ENCODE measurements around the gene SDCCAG8.

Gene SDCCAG8

DNA sequence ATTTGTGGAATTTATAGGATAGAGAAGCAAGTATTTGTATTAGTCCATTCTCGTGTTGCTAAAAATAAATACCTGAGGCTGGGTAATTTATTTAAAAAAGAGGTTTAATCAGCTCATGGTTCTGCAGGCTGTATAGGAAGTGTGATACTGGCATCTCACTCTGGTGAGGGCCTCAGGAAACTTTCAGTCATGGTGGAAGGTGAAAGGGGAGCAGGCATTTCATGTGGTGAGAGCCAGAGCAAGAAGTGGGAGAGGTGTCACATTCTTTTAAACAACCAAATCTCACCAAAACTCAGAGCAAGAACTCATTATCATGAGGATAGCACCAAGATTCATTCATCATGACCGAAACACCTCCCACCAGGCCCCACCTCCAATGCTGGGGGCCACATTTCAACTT, 18.1 kb downstream of the SDCCAG8 start:
- no peaks in the 10 kb centered on the region for H3K9me3 ChIP-seq (ENCODE audit: control insufficient read depth, insufficient read depth, low read depth, low read length)
- TF ChIP-seq ZFHX2 (tag by site-specific recombination; conservative IDR thresholded peaks at IDR 0.05) (no peak), ZNF112 (tag by site-specific recombination; IDR thresholded peaks at IDR 0.05) (no peak), ZNF132 (tag by site-specific recombination; IDR thresholded peaks at IDR 0.05; ENCODE audit: borderline replicate concordance) (no peak), ZIC2 (tag by site-specific recombination; IDR thresholded peaks at IDR 0.05) (no peak), ZNF292 (tag by site-specific recombination; IDR thresholded peaks at IDR 0.05; ENCODE audit: borderline replicate concordance, low read depth) (no peak), MEIS1 (CRISPR knock-in tag; IDR thresholded peaks at IDR 0.05; ENCODE audit: borderline replicate concordance) (no peak), ZNF354C (tag by site-specific recombination; IDR thresholded peaks at IDR 0.05; ENCODE audit: borderline replicate concordance, low read depth) (no peak), ZNF558 (tag by site-specific recombination; IDR thresholded peaks at IDR 0.05) (no peak)
- TF ChIP-seq, protein P1, sequence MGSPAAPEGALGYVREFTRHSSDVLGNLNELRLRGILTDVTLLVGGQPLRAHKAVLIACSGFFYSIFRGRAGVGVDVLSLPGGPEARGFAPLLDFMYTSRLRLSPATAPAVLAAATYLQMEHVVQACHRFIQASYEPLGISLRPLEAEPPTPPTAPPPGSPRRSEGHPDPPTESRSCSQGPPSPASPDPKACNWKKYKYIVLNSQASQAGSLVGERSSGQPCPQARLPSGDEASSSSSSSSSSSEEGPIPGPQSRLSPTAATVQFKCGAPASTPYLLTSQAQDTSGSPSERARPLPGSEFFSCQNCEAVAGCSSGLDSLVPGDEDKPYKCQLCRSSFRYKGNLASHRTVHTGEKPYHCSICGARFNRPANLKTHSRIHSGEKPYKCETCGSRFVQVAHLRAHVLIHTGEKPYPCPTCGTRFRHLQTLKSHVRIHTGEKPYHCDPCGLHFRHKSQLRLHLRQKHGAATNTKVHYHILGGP (tag by site-specific recombination; IDR thresholded peaks at IDR 0.05), result no peak
- TF ChIP-seq, protein P2, sequence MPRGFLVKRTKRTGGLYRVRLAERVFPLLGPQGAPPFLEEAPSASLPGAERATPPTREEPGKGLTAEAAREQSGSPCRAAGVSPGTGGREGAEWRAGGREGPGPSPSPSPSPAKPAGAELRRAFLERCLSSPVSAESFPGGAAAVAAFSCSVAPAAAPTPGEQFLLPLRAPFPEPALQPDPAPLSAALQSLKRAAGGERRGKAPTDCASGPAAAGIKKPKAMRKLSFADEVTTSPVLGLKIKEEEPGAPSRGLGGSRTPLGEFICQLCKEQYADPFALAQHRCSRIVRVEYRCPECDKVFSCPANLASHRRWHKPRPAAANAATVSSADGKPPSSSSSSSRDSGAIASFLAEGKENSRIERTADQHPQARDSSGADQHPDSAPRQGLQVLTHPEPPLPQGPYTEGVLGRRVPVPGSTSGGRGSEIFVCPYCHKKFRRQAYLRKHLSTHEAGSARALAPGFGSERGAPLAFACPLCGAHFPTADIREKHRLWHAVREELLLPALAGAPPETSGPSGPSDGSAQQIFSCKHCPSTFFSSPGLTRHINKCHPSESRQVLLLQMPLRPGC (tag by site-specific recombination; IDR thresholded peaks at IDR 0.05), result no peak
- TF ChIP-seq, protein P3, sequence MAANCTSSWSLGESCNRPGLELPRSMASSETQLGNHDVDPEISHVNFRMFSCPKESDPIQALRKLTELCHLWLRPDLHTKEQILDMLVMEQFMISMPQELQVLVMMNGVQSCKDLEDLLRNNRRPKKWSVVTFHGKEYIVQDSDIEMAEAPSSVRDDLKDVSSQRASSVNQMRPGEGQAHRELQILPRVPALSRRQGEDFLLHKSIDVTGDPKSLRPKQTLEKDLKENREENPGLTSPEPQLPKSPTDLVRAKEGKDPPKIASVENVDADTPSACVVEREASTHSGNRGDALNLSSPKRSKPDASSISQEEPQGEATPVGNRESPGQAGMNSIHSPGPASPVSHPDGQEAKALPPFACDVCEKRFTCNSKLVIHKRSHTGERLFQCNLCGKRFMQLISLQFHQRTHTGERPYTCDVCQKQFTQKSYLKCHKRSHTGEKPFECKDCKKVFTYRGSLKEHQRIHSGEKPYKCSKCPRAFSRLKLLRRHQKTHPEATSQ (tag by site-specific recombination; IDR thresholded peaks at IDR 0.05), result no peak
- TF ChIP-seq, protein P4, sequence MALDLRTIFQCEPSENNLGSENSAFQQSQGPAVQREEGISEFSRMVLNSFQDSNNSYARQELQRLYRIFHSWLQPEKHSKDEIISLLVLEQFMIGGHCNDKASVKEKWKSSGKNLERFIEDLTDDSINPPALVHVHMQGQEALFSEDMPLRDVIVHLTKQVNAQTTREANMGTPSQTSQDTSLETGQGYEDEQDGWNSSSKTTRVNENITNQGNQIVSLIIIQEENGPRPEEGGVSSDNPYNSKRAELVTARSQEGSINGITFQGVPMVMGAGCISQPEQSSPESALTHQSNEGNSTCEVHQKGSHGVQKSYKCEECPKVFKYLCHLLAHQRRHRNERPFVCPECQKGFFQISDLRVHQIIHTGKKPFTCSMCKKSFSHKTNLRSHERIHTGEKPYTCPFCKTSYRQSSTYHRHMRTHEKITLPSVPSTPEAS (tag by site-specific recombination; IDR thresholded peaks at IDR 0.05), result no peak
- ChIA-PET CTCF (no interaction called here), POLR2A (interaction anchor here (2.7 kb wide), 1 partner anchor 18 kb away, joined by 12 read pairs; the partner anchor contains the start of gene SDCCAG8)
- H3K27ac ChIP-seq (ENCODE audit: extremely low read depth, low read depth, low read length), result no peak overlapping the region
- no peak overlapping the region for H3K4me3 ChIP-seq (ENCODE audit: low read depth, low read length)
- peaks cover 28 to 55% of the 10 kb centered on the region in 2 experiments for H3K36me3 ChIP-seq (ENCODE audit: control insufficient read depth in 2 of 2, insufficient read depth in 1 of 2, low read length in 2 of 2)
- H3K4me1 ChIP-seq (ENCODE audit: control insufficient read depth, insufficient read depth, low read length), result no peaks in the 10 kb centered on the region

DNA sequence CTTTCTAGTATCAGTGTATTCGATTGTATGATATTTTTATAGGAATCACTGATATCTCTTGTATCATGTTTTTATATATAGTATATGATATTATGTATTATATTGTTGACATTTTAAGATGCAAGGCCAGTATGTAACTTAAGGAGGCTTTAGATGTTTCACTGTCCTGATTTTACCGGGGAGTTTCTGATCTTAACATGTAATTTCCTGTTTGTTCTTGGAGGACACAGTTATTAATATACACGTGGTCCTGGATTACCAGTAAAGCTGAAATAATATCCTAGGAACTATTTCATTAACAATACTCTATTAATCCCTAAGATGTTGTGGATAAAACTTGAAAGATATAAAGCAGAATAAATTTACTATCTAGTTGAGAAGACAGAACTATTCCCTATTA, 19.5 kb downstream of the SDCCAG8 start:
- Histone ChIP-seq H3K4me3 (ENCODE audit: low read depth, low read length) (no peak overlapping the region), H3K4me1 (ENCODE audit: control insufficient read depth, insufficient read depth, low read length) (no peaks in the 10 kb centered on the region), H3K27ac (ENCODE audit: extremely low read depth, low read depth, low read length) (no peak overlapping the region), H3K9me3 (ENCODE audit: control insufficient read depth, insufficient read depth, low read depth, low read length) (no peaks in the 10 kb centered on the region), H3K36me3 (ENCODE audit: control insufficient read depth in 2 of 2, insufficient read depth in 1 of 2, low read length in 2 of 2) (peaks cover 28 to 59% of the 10 kb centered on the region in 2 experiments)
- ChIA-PET POLR2A (no interaction called here), CTCF (interaction anchor here (0.6 to 0.7 kb wide), 2 partner anchors 9 to 38 kb away, joined by 3 to 5 read pairs; no protein-coding TSS in a partner anchor)
- TF ChIP-seq ZNF175 (tag by site-specific recombination; IDR thresholded peaks at IDR 0.05) (no peak), ZFHX2 (tag by site-specific recombination; conservative IDR thresholded peaks at IDR 0.05) (no peak), ZNF830 (tag by site-specific recombination; IDR thresholded peaks at IDR 0.05; ENCODE audit: low read depth) (no peak), ZNF274 (IDR thresholded peaks at IDR 0.05; ENCODE audit: low read length) (no peak), ZNF274 (tag by site-specific recombination; IDR thresholded peaks at IDR 0.05; ENCODE audit: borderline replicate concordance) (no peak), ZNF843 (tag by site-specific recombination; IDR thresholded peaks at IDR 0.05) (no peak), ZNF530 (tag by site-specific recombination; IDR thresholded peaks at IDR 0.05; ENCODE audit: low read depth) (no peak), ZBTB21 (tag by site-specific recombination; IDR thresholded peaks at IDR 0.05) (no peak), ZBTB7A (tag by site-specific recombination; IDR thresholded peaks at IDR 0.05; ENCODE audit: low read depth) (no peak)
- TF ChIP-seq, protein P3 (tag by site-specific recombination; IDR thresholded peaks at IDR 0.05), result no peak

All from HEK293 (cell line).